GM13977 (cell line): ENCODE measurements around the gene SEC14L6.
"Not testable (repeated sequence)": the region's sequence is repeated elsewhere in the genome, so short reads cannot be mapped to it uniquely, and the experiment has no call there.

ENCODE experiments used
- DNase-seq: peaks from one replicate; pipeline ENCODE4 v3.0.0; 2012; ENCODE audit warnings: low spot score
- in situ Hi-C: fragments of 300-500 bp; cut with MboI; formaldehyde crosslinking; loops from one replicate; pipeline ENCODE4 v1.12.0; 2022; ENCODE audit warnings: low sequenced_read_pairs, low pct_unique_long_range_greater_than_20kb, mixed read lengths, inconsistent platforms; ENCODE audit not compliant: unreplicated experiment
- TF ChIP-seq, protein P1 (sequence below): IDR thresholded peaks from 2 replicates; pipeline ENCODE4 v1.5.1; 2012; ENCODE audit warnings: mild to moderate bottlenecking, control low read depth; ENCODE audit not compliant: insufficient read depth; ENCODE audit errors: extremely low read depth, missing control alignments

The SEC14L6 gene

GRCh38 chr22:30561402-30562189 lies 15.1 kb upstream of the SEC14L6 start:
- TF ChIP-seq, protein P1, sequence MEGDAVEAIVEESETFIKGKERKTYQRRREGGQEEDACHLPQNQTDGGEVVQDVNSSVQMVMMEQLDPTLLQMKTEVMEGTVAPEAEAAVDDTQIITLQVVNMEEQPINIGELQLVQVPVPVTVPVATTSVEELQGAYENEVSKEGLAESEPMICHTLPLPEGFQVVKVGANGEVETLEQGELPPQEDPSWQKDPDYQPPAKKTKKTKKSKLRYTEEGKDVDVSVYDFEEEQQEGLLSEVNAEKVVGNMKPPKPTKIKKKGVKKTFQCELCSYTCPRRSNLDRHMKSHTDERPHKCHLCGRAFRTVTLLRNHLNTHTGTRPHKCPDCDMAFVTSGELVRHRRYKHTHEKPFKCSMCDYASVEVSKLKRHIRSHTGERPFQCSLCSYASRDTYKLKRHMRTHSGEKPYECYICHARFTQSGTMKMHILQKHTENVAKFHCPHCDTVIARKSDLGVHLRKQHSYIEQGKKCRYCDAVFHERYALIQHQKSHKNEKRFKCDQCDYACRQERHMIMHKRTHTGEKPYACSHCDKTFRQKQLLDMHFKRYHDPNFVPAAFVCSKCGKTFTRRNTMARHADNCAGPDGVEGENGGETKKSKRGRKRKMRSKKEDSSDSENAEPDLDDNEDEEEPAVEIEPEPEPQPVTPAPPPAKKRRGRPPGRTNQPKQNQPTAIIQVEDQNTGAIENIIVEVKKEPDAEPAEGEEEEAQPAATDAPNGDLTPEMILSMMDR = no peak
- DNase-seq = no peak
- in situ Hi-C loops = no loop called here

GRCh38 chr22:30560643-30561202 lies 14.2 kb upstream of the SEC14L6 start:
- DNase-seq, in situ Hi-C loops: not testable (repeated sequence)
- TF ChIP-seq, protein P1 = peak; percentile 31

- in situ Hi-C loops = no loop called here
- DNase-seq = no peak
- TF ChIP-seq, protein P1 = no peak
These were observed 13.3 kb upstream of the SEC14L6 start for GRCh38 chr22:30559889-30560288.

DNA sequence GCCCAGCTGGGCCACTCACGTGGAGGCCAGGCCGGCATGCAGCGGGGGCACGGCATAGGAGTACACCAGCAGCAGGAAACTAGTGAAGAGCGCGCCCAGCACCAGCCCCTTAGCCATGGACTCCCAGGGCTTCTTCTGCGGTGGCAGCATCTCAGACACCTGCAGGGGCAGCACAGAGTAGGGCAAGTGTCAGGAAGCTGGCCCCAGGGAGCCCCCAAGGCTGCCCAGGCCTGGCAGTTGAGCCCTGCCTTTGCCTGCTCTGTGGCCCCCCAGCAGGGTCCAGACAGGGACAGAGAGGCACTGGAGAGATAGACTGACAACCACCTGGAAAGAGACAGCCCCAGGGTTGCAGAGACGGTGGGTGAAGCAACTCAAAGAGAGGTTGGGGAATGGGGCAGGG lies 10.7 kb upstream of the SEC14L6 start:
- TF ChIP-seq, protein P1 = no peak
- no peak for DNase-seq
- in situ Hi-C loops = no loop called here

- DNase-seq = no peak
- TF ChIP-seq, protein P1 = no peak
- in situ Hi-C loops = no loop called here
These were observed 9.8 kb upstream of the SEC14L6 start for GRCh38 chr22:30556388-30556787.

- TF ChIP-seq, protein P1 = no peak
- DNase-seq = no peak
These were observed 9.0 kb upstream of the SEC14L6 start for GRCh38 chr22:30555282-30556210.

More at GRCh38 chr22:30555282-30556210, 9.0 kb upstream of the SEC14L6 start:
- in situ Hi-C loops = no loop called here
